AG09309 (cell line): ENCODE measurements around the gene REXO4.
"Not testable (repeated sequence)": the region's sequence is repeated elsewhere in the genome, so short reads cannot be mapped to it uniquely, and the experiment has no call there.

Experiments used
- DNase-seq: peaks from one replicate; pipeline ENCODE4 v3.0.0-alpha.2; 2010; ENCODE audit warnings: low read depth
- H3K4me3 ChIP-seq: 2 replicates; pipeline ENCODE4 v1.5.1; 2011; ENCODE audit warnings: mild to moderate bottlenecking, low read depth, low read length, moderate library complexity; ENCODE audit not compliant: control insufficient read depth
- CTCF ChIP-seq: IDR thresholded peaks from 2 replicates; pipeline ENCODE4 v1.5.1; 2011; ENCODE audit warnings: mild to moderate bottlenecking, low read depth, low read length, inconsistent platforms; ENCODE audit not compliant: insufficient read depth, control insufficient read depth; ENCODE audit errors: missing control alignments

REXO4 gene

DNA sequence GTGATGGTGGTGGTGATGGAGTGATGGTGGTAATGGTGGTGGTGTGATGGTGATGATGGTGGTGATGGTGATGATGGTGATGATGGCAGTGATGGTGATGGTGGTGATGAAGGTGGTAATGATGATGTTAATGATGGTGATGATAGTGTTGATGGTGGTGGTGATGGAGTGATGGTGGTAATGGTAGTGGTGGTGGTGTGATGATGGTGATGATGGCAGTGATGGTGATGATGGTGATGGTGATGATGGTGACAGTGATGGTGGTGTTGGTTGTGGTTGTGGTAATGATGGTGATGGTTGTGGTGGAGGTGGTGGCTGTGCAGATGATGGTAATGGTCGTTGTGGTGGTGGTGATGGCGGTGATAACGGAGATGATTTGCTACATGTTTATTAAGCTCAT, 34.4 kb downstream of the REXO4 start:
- DNase-seq: no peak
- H3K4me3 ChIP-seq: no peak overlapping the region
- no peak for TF ChIP-seq CTCF

DNA sequence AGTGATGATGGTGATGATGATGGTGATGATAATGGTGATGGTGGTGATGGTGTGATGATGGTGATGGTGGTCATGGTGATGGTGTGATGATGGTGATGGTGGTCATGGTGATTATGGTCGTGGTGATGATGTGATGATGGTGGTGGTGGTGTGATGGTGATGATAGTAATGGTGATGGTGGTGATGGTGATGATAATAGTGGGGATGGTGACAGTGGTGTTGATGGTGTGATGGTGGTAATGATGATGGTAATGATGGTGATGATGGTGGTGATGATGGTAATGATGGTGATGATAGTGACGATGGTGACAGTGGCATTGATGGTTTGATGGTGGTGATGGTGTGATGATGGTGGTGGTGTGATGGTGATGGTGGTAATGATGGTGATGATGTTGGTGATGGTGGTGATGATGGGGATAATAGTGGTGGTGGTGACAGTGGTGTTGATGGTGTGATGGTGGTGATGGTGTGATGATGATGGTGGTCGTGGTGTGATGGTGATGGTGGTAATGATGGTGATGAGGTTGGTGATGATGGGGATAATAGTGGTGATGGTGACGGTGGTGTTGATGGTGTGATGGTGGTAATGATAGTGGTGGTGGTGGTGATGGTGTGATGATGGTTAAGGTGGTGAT, 35.2 kb downstream of the REXO4 start:
- no peak for DNase-seq
- no peak overlapping the region for H3K4me3 ChIP-seq
- no peak for TF ChIP-seq CTCF

- H3K4me3 ChIP-seq: no peak overlapping the region
- TF ChIP-seq CTCF: no peak
- DNase-seq: no peak
These were observed 37.1 kb downstream of the REXO4 start for GRCh38 chr9:133380734-133381133.

- no peak for DNase-seq
- no peak for TF ChIP-seq CTCF
- H3K4me3 ChIP-seq: no peak overlapping the region
These were observed 38.4 kb downstream of the REXO4 start for GRCh38 chr9:133379153-133380086.

DNA sequence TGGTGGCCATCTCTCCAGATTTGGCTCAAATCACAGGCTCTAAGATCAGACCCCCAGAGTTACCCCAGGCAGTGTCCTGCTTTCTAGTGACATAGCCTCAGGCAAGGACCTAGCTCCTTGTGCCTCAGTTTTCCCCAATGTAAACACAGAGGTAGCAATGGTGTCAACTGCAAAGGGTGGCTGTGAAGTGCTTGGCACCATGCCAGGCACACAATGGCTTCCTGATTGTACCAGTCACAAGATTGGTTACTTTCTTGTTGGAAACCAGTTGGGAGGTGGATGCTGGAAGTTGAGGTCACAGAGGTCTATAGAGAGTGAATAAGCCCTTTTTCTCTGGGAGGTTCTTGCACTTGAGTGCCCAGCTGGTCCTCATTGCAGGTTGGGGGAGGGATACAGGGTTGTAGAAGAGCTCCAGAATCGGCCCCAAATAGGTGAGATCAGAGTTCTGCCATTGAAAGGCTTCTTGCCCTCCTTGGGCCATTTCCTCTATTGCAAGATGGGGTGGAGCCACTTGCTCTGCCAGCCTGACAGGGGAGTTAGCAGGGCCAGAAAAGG, 39.3 kb downstream of the REXO4 start:
- no peak for TF ChIP-seq CTCF
- DNase-seq: no peak
- H3K4me3 ChIP-seq: no peak overlapping the region

DNA sequence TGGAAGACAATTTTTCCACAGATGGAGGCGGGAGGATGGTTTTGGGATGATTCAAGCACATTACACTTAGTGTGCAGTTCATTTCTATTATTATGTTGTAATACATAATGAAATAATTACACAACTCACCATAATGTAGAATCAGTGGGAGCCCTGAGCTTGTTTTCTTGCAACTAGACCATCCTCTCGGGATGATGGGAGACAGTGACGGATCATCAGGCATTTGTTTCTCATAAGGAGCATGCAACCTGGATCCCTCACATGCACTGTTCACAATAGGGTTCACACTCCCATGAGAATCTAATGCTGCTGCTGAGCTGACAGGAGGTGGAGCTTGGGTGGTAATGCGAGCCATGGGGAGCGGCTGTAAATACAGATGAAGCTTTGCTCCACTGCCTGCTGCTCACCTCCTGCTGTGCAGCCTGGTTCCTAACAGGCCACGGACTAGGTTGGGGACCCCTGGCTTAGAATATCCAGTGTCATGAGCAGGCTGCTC, 40.0 kb downstream of the REXO4 start:
- TF ChIP-seq CTCF: no peak
- no peak overlapping the region for H3K4me3 ChIP-seq
- no peak for DNase-seq

DNA sequence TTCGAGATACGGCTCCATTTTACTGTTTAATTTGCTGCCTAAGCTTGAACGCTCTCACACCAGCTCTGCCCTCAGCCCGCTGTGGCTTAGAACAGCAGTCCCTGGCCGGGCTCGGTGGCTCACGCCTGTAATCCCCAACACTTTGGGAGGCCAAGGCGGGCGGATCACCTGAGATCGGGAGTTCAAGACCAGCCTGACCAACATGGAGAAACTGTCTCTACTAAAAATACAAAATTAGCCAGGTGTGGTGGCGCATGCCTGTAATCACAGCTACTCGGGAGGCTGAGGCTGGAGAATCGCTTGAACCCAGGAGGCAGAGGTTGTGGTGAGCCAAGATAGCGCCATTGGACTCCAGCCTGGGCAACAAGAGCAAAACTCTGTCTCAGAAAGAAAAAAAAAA, 40.5 kb downstream of the REXO4 start:
- not testable (repeated sequence) for DNase-seq, H3K4me3 ChIP-seq
